Endometrial microvascular endothelial cells (primary cell): Measurements from ENCODE around the gene EMC8. TPM values are rescaled to one million over a fixed set of nuclear protein-coding genes. Genes with fewer than 3 reads are reported as not detected.
"Not testable (repeated sequence)": the region's sequence is repeated elsewhere in the genome, so short reads cannot be mapped to it uniquely, and the experiment has no call there.

Source experiments
- in situ Hi-C: cut with HindIII; loops from 2 replicates; pipeline ENCODE4 v1.10.0; 2017; ENCODE audit warnings: low sequenced_read_pairs, low pct_unique_long_range_greater_than_20kb; ENCODE audit errors: inconsistent ontology term
- total RNA-seq: library from RNA; depleted of rRNA; stranded (reverse); fragments of >200 nt; gene quantifications from one replicate; pipeline ENCODE4 v1.2.3, GENCODE V29; 2015; ENCODE audit errors: inconsistent ontology term

The EMC8 gene
- total RNA-seq, 1 donor from 2014 or later: 66.3 TPM

DNA sequence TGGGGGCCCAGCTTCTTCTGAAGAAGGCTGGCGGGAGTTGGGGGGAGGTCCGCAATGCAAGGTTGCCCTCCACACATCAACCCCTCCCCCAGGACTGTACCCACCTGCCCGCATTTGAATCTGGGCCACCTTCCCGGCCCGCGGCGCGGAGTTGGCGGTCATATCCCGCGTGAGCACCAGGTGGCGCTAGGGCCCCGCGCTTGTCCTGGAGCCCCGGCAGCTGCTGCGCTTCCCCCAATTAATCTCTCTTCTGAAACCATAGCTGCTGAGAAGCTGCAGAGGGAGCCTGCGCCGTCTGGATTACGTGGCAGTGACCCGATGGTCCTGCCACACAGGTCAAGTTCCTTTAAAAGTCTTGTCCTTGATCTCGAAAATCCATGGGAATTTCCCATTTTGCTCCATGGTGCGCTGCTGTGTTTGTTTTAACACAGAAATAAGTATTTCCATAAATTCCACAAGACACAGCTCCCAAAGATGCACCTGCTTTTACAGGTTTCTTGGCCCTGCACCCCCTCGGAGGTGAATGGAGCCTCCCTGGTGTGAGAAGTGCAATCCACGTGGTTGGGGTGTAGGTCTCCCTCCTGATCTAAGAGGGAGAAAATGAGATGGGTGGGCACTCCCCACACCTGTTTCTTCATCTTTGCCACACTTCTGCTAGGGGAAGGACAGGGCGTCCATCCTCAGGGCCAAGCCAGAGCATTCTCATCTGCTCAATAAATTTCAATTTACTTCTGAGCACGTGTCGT lies 22.2 kb upstream of the EMC8 start:
- in situ Hi-C loops: no loop called here

DNA sequence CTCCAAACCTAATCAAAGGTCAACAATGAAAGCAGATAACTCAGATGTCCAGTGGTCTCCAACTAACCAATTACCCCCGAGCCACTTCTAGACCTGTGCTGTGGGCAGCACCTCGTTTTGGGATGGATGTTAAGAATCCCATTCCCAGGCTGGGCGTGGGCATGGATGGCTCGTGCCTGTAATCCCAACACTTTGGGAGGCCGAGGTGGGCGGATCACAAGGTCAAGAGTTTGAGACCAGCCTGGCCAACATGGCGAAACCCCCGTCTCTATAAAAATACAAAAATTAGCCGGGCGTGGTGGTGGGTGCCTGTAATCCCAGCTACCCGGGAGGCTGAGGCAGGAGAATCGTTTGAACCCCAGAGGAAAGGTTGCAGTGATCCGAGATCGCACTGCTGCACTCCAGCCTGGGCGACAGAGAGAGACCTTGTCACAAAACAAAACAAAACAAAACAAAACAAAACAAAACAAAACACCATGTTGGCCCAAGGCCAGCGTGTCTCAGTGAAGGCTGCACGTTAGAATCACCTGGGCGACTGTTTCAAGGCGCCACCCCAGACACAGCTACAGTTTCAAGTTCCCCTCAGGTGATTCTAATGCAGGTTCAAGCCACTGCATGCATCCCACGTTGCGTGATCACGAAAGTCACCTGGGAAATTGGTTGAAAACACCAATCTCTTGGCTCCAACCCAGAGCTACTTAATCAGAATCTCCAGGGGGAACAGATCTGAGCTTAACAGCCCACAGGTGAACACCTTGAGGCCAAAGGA lies 21.4 kb upstream of the EMC8 start:
- in situ Hi-C loops: no loop called here

DNA sequence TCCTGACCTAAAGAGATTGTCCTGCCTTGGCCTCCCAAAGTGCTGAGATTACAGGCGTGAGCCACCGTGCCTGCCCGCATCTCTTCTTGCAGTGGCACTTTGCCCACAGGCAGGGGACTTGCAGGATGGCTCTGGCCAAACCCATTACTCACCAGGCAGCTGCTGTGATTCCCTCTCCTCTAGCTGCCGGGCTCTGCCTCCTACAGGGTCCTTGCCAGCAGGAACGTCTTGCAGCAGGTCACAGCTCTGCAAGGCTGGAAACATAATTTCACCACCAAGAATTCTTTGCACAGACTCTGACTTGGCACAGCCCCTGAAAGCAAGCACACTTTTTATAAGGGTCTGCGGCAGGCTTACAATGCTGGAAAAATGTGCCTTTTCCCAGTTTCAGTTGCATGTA lies 20.4 kb upstream of the EMC8 start:
- in situ Hi-C loops: no loop called here

DNA sequence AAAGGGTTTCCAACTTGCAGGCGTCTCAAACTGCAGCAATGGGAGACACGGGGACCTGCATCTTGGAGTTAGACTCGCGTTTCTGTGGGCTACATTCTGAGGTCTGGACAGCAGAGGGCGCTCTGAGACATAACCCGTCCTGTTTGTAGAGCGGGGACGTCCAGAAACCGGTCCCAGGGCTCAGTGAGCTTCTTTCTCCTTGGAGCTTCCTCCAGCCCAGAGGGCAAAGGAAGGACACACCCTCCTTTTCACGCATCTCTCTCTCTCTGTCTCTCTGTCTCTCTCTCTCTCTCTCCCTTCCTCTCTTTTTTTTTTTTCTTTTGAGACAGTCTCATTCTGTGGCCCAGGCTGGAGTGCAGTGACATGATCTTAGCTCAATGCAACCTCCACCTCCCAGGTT lies 19.9 kb upstream of the EMC8 start:
- in situ Hi-C loops: no loop called here

- in situ Hi-C loops: not testable (repeated sequence)
Observed at GRCh38 chr16:85817195-85817594, 17.9 kb upstream of the EMC8 start.

- in situ Hi-C loops: no loop called here
Observed at GRCh38 chr16:85816159-85816558, 16.8 kb upstream of the EMC8 start.

GRCh38 chr16:85812811-85813700 lies 13.7 kb upstream of the EMC8 start:
- in situ Hi-C loops: no loop called here

DNA sequence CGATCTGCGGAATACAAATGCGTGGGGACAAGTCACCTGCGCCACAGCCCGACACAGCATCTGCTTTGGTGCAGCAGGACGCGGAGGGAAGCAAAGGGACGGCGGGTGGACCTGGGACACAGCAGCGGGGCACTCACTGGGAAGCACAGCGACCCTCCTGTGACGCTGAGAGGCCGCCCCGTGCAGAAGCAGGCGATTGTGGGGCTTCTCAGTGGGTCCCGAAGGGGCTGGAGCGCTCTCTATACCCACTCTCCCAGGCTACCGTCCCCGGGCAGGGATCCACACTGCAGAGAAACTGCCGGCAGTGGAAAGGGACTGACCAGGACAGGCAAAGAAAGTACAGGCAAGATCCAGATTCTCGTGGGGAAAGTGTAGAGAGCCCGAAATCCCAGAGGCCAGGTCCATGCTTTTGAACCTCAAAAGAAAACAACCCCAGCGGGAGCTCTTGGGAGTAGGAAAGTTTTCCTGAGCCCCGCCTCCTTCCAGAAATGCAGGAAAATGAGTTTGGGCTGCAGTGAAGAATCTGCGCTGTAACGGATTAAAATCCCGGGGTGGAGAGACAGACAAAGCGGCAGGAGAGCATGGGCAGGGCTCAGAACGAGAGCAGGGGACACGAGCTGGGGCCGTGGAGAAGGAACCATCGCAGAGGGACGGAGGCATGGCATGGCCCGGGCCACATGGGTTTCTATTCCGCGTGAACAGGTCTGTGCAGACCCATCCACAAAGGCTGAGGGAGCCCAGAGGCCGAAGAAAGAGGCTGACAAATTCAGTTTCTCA lies 12.9 kb upstream of the EMC8 start:
- in situ Hi-C loops: no loop called here

DNA sequence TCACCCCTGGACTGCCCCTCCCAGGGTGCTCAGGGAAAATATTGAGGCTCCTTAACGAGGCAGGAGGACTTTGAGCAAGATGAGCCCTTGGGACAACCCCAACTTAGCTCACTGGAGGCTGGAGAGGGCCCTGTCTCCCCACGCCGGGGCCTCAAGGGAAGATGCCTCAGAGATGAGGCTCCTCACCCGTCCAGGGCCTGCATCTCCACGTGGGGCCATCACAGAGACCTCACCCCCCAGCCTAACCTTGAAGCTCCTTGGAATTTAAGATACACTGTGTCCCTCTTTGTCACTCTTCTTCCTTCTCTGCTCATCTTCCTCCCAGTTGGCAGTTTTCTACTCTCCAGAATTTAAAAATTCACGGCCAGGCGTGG lies 11.4 kb upstream of the EMC8 start:
- in situ Hi-C loops: no loop called here

- in situ Hi-C loops: no loop called here
Observed at GRCh38 chr16:85810097-85810741, 10.9 kb upstream of the EMC8 start.

DNA sequence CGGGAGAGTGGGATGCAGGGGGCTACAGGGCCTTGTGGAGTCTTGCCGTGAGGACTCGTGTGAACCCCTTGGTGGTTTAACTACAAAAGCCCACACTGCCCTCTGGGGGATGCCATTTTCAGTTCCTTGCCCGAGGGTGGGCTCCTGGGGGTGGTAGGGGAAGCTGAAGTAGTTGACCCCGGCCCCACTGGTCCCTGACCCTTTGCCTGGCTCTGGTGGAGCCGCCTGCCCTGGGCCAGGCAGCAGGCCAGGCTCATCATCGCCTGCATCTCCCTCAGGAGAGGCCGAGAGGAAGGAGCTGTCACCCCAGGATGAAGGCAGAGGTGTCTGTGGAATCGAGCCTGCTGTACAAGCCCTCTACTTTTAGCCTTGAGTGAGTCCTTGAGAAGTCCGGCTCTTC lies 10.3 kb upstream of the EMC8 start:
- in situ Hi-C loops: no loop called here

DNA sequence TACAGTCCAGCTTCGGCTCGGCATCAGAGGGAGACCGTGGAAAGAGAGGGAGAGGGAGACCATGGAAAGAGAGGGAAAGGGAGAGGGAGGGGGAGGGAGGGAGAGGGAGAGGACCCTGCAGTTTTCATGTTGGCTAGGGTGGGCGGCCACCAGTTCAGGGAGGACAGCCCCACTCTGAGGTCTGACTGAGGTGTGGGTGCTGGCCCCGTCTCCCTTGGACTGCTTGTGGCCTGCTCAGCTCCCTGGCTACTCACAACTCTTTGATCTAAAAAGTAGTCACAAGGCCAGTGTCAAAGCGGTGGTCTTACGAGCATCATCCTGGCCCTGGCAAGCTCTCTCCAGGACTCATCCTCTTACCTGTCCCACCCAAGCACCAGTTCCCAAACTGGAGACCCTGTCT lies 9.6 kb upstream of the EMC8 start:
- in situ Hi-C loops: no loop called here

GRCh38 chr16:85808104-85808503 lies 8.8 kb upstream of the EMC8 start:
- in situ Hi-C loops: not testable (repeated sequence)

DNA sequence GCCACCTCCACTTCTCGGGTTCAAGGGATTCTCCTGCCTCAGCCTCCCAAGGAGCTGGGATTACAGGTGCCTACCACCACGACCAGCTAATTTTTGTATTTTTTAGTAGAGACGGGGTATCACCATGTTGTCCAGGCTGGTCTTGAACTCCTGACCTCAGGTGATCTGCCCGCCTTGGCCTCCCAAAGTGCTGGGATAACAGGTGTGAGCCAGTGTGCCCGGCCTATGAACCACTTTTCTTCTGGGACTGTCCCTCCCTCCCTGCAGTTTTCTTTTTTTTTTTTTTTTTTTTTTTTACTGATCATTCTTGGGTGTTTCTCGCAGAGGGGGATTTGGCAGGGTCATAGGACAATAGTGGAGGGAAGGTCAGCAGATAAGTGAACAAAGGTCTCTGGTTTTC lies 8.0 kb upstream of the EMC8 start:
- in situ Hi-C loops: not testable (repeated sequence)

DNA sequence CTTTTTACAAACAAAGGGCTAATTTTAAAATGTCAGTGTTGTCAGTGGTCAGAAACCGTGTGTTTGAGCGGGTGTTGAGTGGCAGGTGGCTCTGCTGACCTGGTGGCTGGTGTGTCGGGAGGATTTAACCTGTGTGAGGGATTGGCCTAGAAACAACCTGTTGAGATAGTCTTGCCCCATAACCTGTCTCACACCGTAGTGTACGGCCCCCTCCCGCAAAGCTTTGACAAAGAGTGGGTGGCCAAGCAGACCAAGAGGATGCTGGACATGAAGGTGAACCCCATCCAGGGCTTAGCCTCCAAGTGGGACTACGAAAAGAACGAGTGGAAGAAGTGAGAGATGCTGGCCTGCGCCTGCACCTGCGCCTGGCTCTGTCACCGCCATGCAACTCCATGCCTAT lies 7.2 kb upstream of the EMC8 start:
- in situ Hi-C loops: no loop called here

- in situ Hi-C loops: no loop called here
Observed at GRCh38 chr16:85805442-85806045, 6.2 kb upstream of the EMC8 start.

GRCh38 chr16:85803570-85803969 lies 4.2 kb upstream of the EMC8 start:
- in situ Hi-C loops: no loop called here

- in situ Hi-C loops: no loop called here
Observed at GRCh38 chr16:85800321-85800669, 951 bp upstream of the EMC8 start.
